GM23338 (cell line): ENCODE results near the gene COL20A1. TPM values are rescaled to one million over a fixed set of nuclear protein-coding genes. Genes with fewer than 3 reads are reported as not detected.

ENCODE experiments used
- ATAC-seq: fragments of 200-7000 bp; cut with Tn5 transposase; 3 replicates; pipeline ENCODE4 v1.9.1; 2020
- DNase-seq: peaks from one replicate; pipeline ENCODE4 v3.0.0-alpha.2; 2015; ENCODE audit warnings: low spot score
- H2AFZ ChIP-seq: fragments of 200-600 bp; sonication (generic); 2 replicates; pipeline ENCODE4 v1.8.0; 2016; ENCODE audit warnings: antibody characterized with exemption, mild to moderate bottlenecking, moderate library complexity
- H3F3A ChIP-seq: fragments of 200-600 bp; sonication (generic); replicated peaks from 2 replicates; pipeline ENCODE4 v1.8.0; 2017; ENCODE audit warnings: antibody characterized with exemption, mixed run types, low read depth
- H3K27ac ChIP-seq: fragments of 200-600 bp; sonication (generic); 2 replicates; pipeline ENCODE4 v1.6.1; 2016; ENCODE audit warnings: low read depth
- H3K27me3 ChIP-seq: fragments of 200-600 bp; sonication (generic); 2 replicates; pipeline ENCODE4 v1.8.0; 2016; ENCODE audit warnings: mild to moderate bottlenecking, mixed run types, moderate library complexity; ENCODE audit not compliant: insufficient read depth
- H3K36me3 ChIP-seq: fragments of 200-600 bp; sonication (generic); 2 replicates; pipeline ENCODE4 v1.8.0; 2016; ENCODE audit warnings: mild to moderate bottlenecking; ENCODE audit not compliant: insufficient read depth
- H3K4me1 ChIP-seq: fragments of 200-600 bp; sonication (generic); 2 replicates; pipeline ENCODE4 v1.8.0; 2016; ENCODE audit warnings: mild to moderate bottlenecking, moderate library complexity; ENCODE audit not compliant: insufficient read depth
- H3K4me2 ChIP-seq: fragments of 200-600 bp; sonication (generic); 2 replicates; pipeline ENCODE4 v1.7.1; 2017; ENCODE audit warnings: mixed run types
- H3K4me3 ChIP-seq: fragments of 200-600 bp; sonication (generic); 2 replicates; pipeline ENCODE4 v1.6.1; 2016; ENCODE audit warnings: mixed run types
- H3K79me2 ChIP-seq: fragments of 200-600 bp; sonication (generic); replicated peaks from 2 replicates; pipeline ENCODE4 v1.8.0; 2017; ENCODE audit warnings: mild to moderate bottlenecking; ENCODE audit not compliant: insufficient read depth
- H3K9me2 ChIP-seq: fragments of 200-600 bp; sonication (generic); 2 replicates; pipeline ENCODE4 v1.8.0; 2017; ENCODE audit not compliant: insufficient read depth
- H4K20me1 ChIP-seq: fragments of 200-600 bp; sonication (generic); replicated peaks from 2 replicates; pipeline ENCODE4 v1.8.0; 2017; ENCODE audit warnings: mild to moderate bottlenecking; ENCODE audit not compliant: insufficient read depth
- H3K27ac Mint-ChIP-seq: 2 replicates; pipeline ENCODE4 v1.8.0; 2020; ENCODE audit warnings: inconsistent platforms, mild to moderate bottlenecking, moderate library complexity, mixed read lengths
- H3K27me3 Mint-ChIP-seq: 3 replicates; pipeline ENCODE4 v1.8.0; 2022; ENCODE audit warnings: low read depth, mild to moderate bottlenecking, moderate library complexity, mixed read lengths, inconsistent platforms; ENCODE audit not compliant: insufficient read depth, poor library complexity
- H3K36me3 Mint-ChIP-seq: 3 replicates; pipeline ENCODE4 v1.8.0; 2021; ENCODE audit warnings: low read depth, mild to moderate bottlenecking, inconsistent platforms, moderate library complexity, mixed read lengths
- H3K4me1 Mint-ChIP-seq: 3 replicates; pipeline ENCODE4 v1.8.0; 2020; ENCODE audit warnings: mild to moderate bottlenecking, inconsistent platforms, mixed read lengths
- H3K4me3 Mint-ChIP-seq: 3 replicates; pipeline ENCODE4 v1.8.0; 2021; ENCODE audit warnings: moderate library complexity, mild to moderate bottlenecking, inconsistent platforms, mixed read lengths
- H3K9me3 Mint-ChIP-seq: 3 replicates; pipeline ENCODE4 v1.8.0; 2020; ENCODE audit warnings: moderate library complexity, mild to moderate bottlenecking, inconsistent platforms, mixed read lengths
- CREB1 ChIP-seq: fragments of 250-450 bp; sonication (Bioruptor Pico); IDR thresholded peaks from 2 replicates; pipeline ENCODE4 v1.5.0; 2020; ENCODE audit warnings: low read depth, mild to moderate bottlenecking, moderate library complexity
- ETS1 ChIP-seq: IDR thresholded peaks from 2 replicates; pipeline ENCODE4 v1.6.1; 2016; ENCODE audit warnings: antibody characterized with exemption
- EZH2 ChIP-seq: fragments of 200-600 bp; sonication (generic); IDR thresholded peaks from one replicate; pipeline ENCODE4 v1.8.0; 2017; ENCODE audit warnings: antibody characterized with exemption, mild to moderate bottlenecking, low read depth; ENCODE audit not compliant: unreplicated experiment
- EZH2phosphoT487 ChIP-seq: fragments of 200-600 bp; sonication (generic); IDR thresholded peaks from one replicate; pipeline ENCODE4 v1.8.1; 2018; ENCODE audit warnings: antibody characterized with exemption; ENCODE audit not compliant: unreplicated experiment
- JUNB ChIP-seq: IDR thresholded peaks from one replicate; pipeline ENCODE4 v1.6.1; 2016; ENCODE audit warnings: antibody characterized with exemption; ENCODE audit not compliant: unreplicated experiment
- NANOG ChIP-seq: IDR thresholded peaks from 2 replicates; pipeline ENCODE4 v1.6.1; 2016; ENCODE audit warnings: antibody characterized with exemption, borderline replicate concordance
- POLR2AphosphoS5 ChIP-seq: IDR thresholded peaks from 2 replicates; pipeline ENCODE4 v1.6.1; 2016; ENCODE audit warnings: antibody characterized with exemption, low read depth
- REST ChIP-seq: IDR thresholded peaks from one replicate; pipeline ENCODE4 v1.6.1; 2018; ENCODE audit warnings: antibody characterized with exemption; ENCODE audit not compliant: unreplicated experiment
- STAT1 ChIP-seq: IDR thresholded peaks from one replicate; pipeline ENCODE4 v1.6.1; 2016; ENCODE audit warnings: antibody characterized with exemption; ENCODE audit not compliant: unreplicated experiment
- ZNF114 ChIP-seq: fragments of 250-450 bp; sonication (Bioruptor Pico); IDR thresholded peaks from 2 replicates; pipeline ENCODE4 v1.5.0; 2020; ENCODE audit warnings: mild to moderate bottlenecking, moderate library complexity
- ZNF331 ChIP-seq: fragments of 250-450 bp; sonication (Bioruptor Pico); IDR thresholded peaks from 2 replicates; pipeline ENCODE4 v1.5.0; 2020; ENCODE audit warnings: low read depth, mild to moderate bottlenecking, moderate library complexity
- polyA plus RNA-seq: library from polyadenylated mRNA; unstranded; fragments of >200 nt; fragmentation: Nextera tagmentation; extraction: Ambion mirVana; gene quantifications from 2 replicates; pipeline ENCODE4 v1.2.1, GENCODE V29; 2016
- total RNA-seq: library from RNA; depleted of rRNA; stranded (reverse); fragments of >200 nt; shearing (Covaris generic); gene quantifications from 2 replicates; pipeline ENCODE4 v1.2.3, GENCODE V29; 2014
- TF ChIP-seq, protein P1 (sequence below), 2 experiments: fragments of 200-600 bp in 1 of 2; sonication (generic) in 1 of 2; conservative IDR thresholded peaks; 2 replicates each; pipeline versions ENCODE4 v1.5.1 to v1.6.1; 2016 to 2017; ENCODE audit warnings: antibody characterized with exemption in 2 of 2, low read depth in 2 of 2, mild to moderate bottlenecking in 2 of 2, moderate library complexity in 1 of 2
- TF ChIP-seq, protein P2 (sequence below): fragments of 250-450 bp; sonication (Bioruptor Pico); IDR thresholded peaks from 2 replicates; pipeline ENCODE4 v1.5.0; 2020; ENCODE audit warnings: mild to moderate bottlenecking, moderate library complexity

COL20A1 gene
- total and polyA plus RNA-seq, 2 experiments from 2014 or later: 0.28 to 0.79 TPM

DNA sequence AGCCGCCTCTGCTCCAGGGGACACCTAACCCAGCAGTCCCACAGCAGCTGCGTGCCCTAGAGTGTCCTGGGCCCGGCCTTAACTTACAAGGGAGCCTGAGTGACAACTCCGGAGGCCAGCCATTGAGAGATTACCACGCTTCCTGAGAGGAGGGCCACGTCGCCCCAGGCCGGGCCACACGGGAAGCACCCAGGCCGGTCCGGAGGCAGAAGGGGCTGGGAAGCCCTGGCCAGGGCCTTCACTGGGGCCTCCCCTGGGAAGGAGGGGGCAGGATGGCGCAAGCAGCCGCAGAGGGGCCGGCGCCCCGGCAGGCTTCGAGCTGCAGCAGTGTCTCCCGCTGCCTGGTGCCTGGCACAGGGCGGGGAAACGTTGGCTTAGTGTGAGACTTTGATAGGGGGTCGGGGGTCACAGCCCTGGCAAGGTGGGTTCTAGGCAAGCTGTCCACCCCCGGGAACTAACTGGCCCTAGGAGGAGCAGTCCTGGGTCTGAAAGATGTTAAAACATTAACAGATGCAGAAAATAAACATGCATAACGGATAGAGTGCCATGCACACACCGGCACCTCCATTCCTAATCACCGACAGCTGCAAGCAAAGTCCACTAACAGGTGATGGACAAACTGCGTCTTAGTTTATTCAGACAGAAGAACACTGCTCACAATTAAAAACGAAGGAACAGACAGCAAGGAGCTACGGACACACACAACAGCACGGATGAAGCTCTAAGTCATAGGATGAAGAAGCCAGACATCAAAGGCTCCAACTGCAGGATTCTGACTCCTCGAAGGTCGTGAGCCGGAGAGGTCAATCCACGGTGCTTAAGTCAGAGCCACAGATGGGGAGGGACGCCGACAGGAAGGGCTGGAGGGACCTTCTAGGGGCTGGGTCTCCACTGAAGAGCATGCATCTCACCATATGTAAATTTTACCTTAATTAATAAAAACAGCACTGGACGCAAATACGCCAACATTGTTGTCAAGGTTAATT lies 50.8 kb downstream of the COL20A1 start:
- TF ChIP-seq, protein P1, sequence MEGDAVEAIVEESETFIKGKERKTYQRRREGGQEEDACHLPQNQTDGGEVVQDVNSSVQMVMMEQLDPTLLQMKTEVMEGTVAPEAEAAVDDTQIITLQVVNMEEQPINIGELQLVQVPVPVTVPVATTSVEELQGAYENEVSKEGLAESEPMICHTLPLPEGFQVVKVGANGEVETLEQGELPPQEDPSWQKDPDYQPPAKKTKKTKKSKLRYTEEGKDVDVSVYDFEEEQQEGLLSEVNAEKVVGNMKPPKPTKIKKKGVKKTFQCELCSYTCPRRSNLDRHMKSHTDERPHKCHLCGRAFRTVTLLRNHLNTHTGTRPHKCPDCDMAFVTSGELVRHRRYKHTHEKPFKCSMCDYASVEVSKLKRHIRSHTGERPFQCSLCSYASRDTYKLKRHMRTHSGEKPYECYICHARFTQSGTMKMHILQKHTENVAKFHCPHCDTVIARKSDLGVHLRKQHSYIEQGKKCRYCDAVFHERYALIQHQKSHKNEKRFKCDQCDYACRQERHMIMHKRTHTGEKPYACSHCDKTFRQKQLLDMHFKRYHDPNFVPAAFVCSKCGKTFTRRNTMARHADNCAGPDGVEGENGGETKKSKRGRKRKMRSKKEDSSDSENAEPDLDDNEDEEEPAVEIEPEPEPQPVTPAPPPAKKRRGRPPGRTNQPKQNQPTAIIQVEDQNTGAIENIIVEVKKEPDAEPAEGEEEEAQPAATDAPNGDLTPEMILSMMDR (conservative IDR thresholded peaks at IDR 0.05; ENCODE audit: low read depth in 2 of 2): no peak
- no peak for TF ChIP-seq NANOG
- no peak for TF ChIP-seq JUNB
- TF ChIP-seq, protein P2, sequence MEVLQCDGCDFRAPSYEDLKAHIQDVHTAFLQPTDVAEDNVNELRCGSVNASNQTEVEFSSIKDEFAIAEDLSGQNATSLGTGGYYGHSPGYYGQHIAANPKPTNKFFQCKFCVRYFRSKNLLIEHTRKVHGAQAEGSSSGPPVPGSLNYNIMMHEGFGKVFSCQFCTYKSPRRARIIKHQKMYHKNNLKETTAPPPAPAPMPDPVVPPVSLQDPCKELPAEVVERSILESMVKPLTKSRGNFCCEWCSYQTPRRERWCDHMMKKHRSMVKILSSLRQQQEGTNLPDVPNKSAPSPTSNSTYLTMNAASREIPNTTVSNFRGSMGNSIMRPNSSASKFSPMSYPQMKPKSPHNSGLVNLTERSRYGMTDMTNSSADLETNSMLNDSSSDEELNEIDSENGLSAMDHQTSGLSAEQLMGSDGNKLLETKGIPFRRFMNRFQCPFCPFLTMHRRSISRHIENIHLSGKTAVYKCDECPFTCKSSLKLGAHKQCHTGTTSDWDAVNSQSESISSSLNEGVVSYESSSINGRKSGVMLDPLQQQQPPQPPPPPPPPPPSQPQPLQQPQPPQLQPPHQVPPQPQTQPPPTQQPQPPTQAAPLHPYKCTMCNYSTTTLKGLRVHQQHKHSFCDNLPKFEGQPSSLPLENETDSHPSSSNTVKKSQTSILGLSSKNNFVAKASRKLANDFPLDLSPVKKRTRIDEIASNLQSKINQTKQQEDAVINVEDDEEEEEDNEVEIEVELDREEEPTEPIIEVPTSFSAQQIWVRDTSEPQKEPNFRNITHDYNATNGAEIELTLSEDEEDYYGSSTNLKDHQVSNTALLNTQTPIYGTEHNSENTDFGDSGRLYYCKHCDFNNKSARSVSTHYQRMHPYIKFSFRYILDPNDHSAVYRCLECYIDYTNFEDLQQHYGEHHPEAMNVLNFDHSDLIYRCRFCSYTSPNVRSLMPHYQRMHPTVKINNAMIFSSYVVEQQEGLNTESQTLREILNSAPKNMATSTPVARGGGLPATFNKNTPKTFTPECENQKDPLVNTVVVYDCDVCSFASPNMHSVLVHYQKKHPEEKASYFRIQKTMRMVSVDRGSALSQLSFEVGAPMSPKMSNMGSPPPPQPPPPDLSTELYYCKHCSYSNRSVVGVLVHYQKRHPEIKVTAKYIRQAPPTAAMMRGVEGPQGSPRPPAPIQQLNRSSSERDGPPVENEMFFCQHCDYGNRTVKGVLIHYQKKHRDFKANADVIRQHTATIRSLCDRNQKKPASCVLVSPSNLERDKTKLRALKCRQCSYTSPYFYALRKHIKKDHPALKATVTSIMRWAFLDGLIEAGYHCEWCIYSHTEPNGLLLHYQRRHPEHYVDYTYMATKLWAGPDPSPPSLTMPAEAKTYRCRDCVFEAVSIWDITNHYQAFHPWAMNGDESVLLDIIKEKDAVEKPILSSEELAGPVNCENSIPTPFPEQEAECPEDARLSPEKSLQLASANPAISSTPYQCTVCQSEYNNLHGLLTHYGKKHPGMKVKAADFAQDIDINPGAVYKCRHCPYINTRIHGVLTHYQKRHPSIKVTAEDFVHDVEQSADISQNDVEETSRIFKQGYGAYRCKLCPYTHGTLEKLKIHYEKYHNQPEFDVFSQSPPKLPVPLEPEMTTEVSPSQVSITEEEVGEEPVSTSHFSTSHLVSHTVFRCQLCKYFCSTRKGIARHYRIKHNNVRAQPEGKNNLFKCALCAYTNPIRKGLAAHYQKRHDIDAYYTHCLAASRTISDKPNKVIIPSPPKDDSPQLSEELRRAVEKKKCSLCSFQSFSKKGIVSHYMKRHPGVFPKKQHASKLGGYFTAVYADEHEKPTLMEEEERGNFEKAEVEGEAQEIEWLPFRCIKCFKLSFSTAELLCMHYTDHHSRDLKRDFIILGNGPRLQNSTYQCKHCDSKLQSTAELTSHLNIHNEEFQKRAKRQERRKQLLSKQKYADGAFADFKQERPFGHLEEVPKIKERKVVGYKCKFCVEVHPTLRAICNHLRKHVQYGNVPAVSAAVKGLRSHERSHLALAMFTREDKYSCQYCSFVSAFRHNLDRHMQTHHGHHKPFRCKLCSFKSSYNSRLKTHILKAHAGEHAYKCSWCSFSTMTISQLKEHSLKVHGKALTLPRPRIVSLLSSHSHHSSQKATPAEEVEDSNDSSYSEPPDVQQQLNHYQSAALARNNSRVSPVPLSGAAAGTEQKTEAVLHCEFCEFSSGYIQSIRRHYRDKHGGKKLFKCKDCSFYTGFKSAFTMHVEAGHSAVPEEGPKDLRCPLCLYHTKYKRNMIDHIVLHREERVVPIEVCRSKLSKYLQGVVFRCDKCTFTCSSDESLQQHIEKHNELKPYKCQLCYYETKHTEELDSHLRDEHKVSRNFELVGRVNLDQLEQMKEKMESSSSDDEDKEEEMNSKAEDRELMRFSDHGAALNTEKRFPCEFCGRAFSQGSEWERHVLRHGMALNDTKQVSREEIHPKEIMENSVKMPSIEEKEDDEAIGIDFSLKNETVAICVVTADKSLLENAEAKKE: no peak
- TF ChIP-seq STAT1: no peak
- TF ChIP-seq EZH2: no peak
- no peak for TF ChIP-seq CREB1 (CRISPR knock-in tag)
- no peak for TF ChIP-seq ETS1
- no peak for TF ChIP-seq ZNF331 (CRISPR knock-in tag)
- no peak for TF ChIP-seq REST
- no peak for TF ChIP-seq ZNF114 (CRISPR knock-in tag)
- TF ChIP-seq POLR2AphosphoS5: no peak
- TF ChIP-seq EZH2phosphoT487: no peak
- H3K4me1 Mint-ChIP-seq: peaks cover 4% of the 10 kb centered on the region; the same call in 1 of the 3 replicates
- no peaks in the 10 kb centered on the region for H3F3A ChIP-seq
- no peak for ATAC-seq
- H3K9me3 Mint-ChIP-seq: peaks cover 13% of the 10 kb centered on the region; the same call in 2 of the 3 replicates
- H3K4me1 ChIP-seq: no peaks in the 10 kb centered on the region
- no peaks in the 10 kb centered on the region for H4K20me1 ChIP-seq
- no peaks in the 10 kb centered on the region for H3K27me3 ChIP-seq
- H3K4me3 ChIP-seq: no peak overlapping the region
- H3K27ac ChIP-seq: no peak overlapping the region
- no peak overlapping the region for H3K4me2 ChIP-seq
- no peak overlapping the region for H2AFZ ChIP-seq
- H3K79me2 ChIP-seq: no peaks in the 10 kb centered on the region
- H3K36me3 ChIP-seq: no peaks in the 10 kb centered on the region
- H3K4me3 Mint-ChIP-seq: no peak overlapping the region
- peaks cover 4% of the 10 kb centered on the region for H3K27me3 Mint-ChIP-seq
- H3K36me3 Mint-ChIP-seq: no peaks in the 10 kb centered on the region
- no peak for DNase-seq
- no peak overlapping the region for H3K27ac Mint-ChIP-seq
- H3K9me2 ChIP-seq: no peaks in the 10 kb centered on the region
